ENCODE measurements around the gene ZSCAN20. TPM values are rescaled to one million over a fixed set of nuclear protein-coding genes. Genes with fewer than 3 reads are reported as not detected.

The ZSCAN20 gene
- total and polyA plus RNA-seq, 4 donors, result 0.48 to 2.3 (median 1.3) TPM

DNA sequence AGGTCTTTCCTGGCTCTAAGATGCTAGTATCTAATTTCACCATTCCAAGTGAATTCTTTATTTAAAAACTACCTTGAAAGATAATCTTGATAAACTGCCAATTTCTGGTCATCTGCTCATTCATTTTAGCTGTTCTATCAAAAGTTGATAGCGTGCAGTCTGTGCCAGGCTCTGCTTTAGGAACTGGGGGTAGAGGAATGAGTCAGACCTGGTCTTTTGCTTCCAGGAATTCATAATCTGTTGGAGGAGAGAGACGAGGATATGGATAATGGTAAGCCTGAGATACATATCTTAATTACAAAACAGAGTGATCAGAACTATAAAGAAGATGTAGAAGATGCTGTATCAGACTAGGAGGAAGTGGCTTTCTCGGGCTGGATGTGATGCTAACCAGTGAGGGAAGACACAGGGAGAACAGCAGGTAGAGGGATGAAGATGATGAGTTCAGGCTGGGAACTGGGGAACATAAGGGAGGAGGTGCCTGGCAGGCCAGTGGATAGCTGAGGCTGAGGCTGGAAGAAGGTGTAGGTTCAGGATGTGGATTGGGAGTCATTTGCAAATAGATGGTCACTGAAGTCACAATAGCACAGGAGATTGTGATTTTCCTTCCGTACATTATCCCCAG, 29.3 kb upstream of the ZSCAN20 start:
- Histone ChIP-seq H3K4me1 (ENCODE audit: control insufficient read depth in 4 of 4, insufficient read depth in 4 of 4, low read length in 3 of 4) (no peaks in the 10 kb centered on the region), H3K9ac (ENCODE audit: low read depth in 1 of 2, low read length in 2 of 2) (no peak overlapping the region), H3K36me3 (ENCODE audit: control insufficient read depth in 4 of 4, insufficient read depth in 3 of 4, low read depth in 1 of 4, low read length in 3 of 4) (no peaks in the 10 kb centered on the region), H3K9me3 (ENCODE audit: control insufficient read depth in 4 of 4, low read length in 3 of 4) (no peaks in the 10 kb centered on the region), H3K4me3 (ENCODE audit: low read depth in 1 of 3, low read length in 3 of 3) (no peak overlapping the region), H3K27ac (ENCODE audit: low read depth in 1 of 2, low read length in 2 of 2) (no peak overlapping the region), H3K27me3 (ENCODE audit: control insufficient read depth in 4 of 4, insufficient read depth in 4 of 4, low read length in 3 of 4) (no peaks in the 10 kb centered on the region)
- TF ChIP-seq HNF4A (conservative IDR thresholded peaks at IDR 0.05) (no peak), SP1 (IDR thresholded peaks at IDR 0.05) (no peak), RXRA (IDR thresholded peaks at IDR 0.05) (no peak), FOXA1 (IDR thresholded peaks at IDR 0.05) (no peak), ATF3 (IDR thresholded peaks at IDR 0.05) (no peak), MAX (IDR thresholded peaks at IDR 0.05) (no peak), JUND (IDR thresholded peaks at IDR 0.05) (no peak), FOXA2 (IDR thresholded peaks at IDR 0.05) (no peak), HNF4G (IDR thresholded peaks at IDR 0.05) (no peak)
- TF ChIP-seq, protein P1, sequence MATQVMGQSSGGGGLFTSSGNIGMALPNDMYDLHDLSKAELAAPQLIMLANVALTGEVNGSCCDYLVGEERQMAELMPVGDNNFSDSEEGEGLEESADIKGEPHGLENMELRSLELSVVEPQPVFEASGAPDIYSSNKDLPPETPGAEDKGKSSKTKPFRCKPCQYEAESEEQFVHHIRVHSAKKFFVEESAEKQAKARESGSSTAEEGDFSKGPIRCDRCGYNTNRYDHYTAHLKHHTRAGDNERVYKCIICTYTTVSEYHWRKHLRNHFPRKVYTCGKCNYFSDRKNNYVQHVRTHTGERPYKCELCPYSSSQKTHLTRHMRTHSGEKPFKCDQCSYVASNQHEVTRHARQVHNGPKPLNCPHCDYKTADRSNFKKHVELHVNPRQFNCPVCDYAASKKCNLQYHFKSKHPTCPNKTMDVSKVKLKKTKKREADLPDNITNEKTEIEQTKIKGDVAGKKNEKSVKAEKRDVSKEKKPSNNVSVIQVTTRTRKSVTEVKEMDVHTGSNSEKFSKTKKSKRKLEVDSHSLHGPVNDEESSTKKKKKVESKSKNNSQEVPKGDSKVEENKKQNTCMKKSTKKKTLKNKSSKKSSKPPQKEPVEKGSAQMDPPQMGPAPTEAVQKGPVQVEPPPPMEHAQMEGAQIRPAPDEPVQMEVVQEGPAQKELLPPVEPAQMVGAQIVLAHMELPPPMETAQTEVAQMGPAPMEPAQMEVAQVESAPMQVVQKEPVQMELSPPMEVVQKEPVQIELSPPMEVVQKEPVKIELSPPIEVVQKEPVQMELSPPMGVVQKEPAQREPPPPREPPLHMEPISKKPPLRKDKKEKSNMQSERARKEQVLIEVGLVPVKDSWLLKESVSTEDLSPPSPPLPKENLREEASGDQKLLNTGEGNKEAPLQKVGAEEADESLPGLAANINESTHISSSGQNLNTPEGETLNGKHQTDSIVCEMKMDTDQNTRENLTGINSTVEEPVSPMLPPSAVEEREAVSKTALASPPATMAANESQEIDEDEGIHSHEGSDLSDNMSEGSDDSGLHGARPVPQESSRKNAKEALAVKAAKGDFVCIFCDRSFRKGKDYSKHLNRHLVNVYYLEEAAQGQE (IDR thresholded peaks at IDR 0.05), result no peak
- WGBS, result 72% methylated on average over 4 of the region's 4 CpGs
- DNase-seq (ENCODE audit: low spot score), result no peak

DNA sequence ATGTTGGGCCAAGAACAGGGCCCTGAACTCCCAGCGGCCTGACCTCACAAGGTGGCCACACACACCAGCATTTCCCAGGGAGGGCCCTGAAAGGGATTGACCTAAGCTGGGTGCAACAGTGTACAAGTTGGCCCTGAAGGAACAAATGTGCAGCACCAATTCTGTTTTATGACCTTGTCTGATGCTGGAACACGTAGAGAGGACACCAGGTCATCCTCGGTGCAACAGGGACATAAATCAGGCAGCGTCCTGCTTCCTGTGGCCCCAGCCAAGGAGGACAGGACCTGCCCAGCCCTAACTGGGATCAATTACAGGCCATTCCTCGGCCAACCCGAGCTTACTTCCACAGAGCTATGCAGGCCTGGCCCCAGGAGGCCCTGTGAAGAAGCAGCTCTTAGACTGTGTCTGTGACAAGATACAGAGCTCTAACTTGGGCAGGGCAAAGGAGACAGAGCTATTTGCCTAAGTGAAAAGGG, 28.7 kb upstream of the ZSCAN20 start:
- Histone ChIP-seq H3K36me3 (ENCODE audit: control insufficient read depth in 4 of 4, insufficient read depth in 3 of 4, low read depth in 1 of 4, low read length in 3 of 4) (no peaks in the 10 kb centered on the region), H3K27ac (ENCODE audit: low read depth in 1 of 2, low read length in 2 of 2) (no peak overlapping the region), H3K9ac (ENCODE audit: low read depth in 1 of 2, low read length in 2 of 2) (no peak overlapping the region), H3K9me3 (ENCODE audit: control insufficient read depth in 4 of 4, low read length in 3 of 4) (no peaks in the 10 kb centered on the region), H3K4me1 (ENCODE audit: control insufficient read depth in 4 of 4, insufficient read depth in 4 of 4, low read length in 3 of 4) (no peaks in the 10 kb centered on the region), H3K27me3 (ENCODE audit: control insufficient read depth in 4 of 4, insufficient read depth in 4 of 4, low read length in 3 of 4) (no peaks in the 10 kb centered on the region), H3K4me3 (ENCODE audit: low read depth in 1 of 3, low read length in 3 of 3) (no peak overlapping the region)
- TF ChIP-seq SP1 (IDR thresholded peaks at IDR 0.05), result peak; percentile 14
- TF ChIP-seq, protein P2, sequence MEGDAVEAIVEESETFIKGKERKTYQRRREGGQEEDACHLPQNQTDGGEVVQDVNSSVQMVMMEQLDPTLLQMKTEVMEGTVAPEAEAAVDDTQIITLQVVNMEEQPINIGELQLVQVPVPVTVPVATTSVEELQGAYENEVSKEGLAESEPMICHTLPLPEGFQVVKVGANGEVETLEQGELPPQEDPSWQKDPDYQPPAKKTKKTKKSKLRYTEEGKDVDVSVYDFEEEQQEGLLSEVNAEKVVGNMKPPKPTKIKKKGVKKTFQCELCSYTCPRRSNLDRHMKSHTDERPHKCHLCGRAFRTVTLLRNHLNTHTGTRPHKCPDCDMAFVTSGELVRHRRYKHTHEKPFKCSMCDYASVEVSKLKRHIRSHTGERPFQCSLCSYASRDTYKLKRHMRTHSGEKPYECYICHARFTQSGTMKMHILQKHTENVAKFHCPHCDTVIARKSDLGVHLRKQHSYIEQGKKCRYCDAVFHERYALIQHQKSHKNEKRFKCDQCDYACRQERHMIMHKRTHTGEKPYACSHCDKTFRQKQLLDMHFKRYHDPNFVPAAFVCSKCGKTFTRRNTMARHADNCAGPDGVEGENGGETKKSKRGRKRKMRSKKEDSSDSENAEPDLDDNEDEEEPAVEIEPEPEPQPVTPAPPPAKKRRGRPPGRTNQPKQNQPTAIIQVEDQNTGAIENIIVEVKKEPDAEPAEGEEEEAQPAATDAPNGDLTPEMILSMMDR (IDR thresholded peaks at IDR 0.05; ENCODE audit: low read depth, low read length, missing input control), result no peak
- peak; percentile 95 for TF ChIP-seq NR2F2 (IDR thresholded peaks at IDR 0.05)
- no peak for TF ChIP-seq ATF3 (IDR thresholded peaks at IDR 0.05)
- TF ChIP-seq FOXA1 (IDR thresholded peaks at IDR 0.05), result no peak
- no peak for TF ChIP-seq RAD21 (IDR thresholded peaks at IDR 0.05)
- TF ChIP-seq RXRA (IDR thresholded peaks at IDR 0.05), result peak; percentile 43 to 54
- TF ChIP-seq GABPA (IDR thresholded peaks at IDR 0.05 in 1 of 2, conservative IDR thresholded peaks at IDR 0.05 in 1 of 2), result no peak
- no peak for TF ChIP-seq ZBTB33 (IDR thresholded peaks at IDR 0.05)
- no peak for TF ChIP-seq JUND (IDR thresholded peaks at IDR 0.05)
- no peak for TF ChIP-seq FOXA2 (IDR thresholded peaks at IDR 0.05)
- no peak for TF ChIP-seq HNF4G (IDR thresholded peaks at IDR 0.05)
- no peak for DNase-seq (ENCODE audit: low spot score)
- 70% methylated on average over 6 of the region's 6 CpGs for WGBS

All from liver (tissue), 9 donors.